Activated CD4-positive, alpha-beta T cell treated with anti-CD3 and anti-CD28 coated beads, Interleukin-2, Interleukin-4, amounts not matched to agents 100 ng/mL and 50 ng/mL, durations not matched to agents 16 hours and 8 hours (primary cell): Measurements from ENCODE around the gene SACS.
A peak's percentile ranks its signal among the peaks of the same experiment; 100 is the strongest.
"Not testable (repeated sequence)": the region's sequence is repeated elsewhere in the genome, so short reads cannot be mapped to it uniquely, and the experiment has no call there.

Source experiments
- DNase-seq: peaks from one replicate; pipeline ENCODE4 v3.0.0-alpha.2; 2020; ENCODE audit warnings: low spot score

Gene SACS

GRCh38 chr13:23414682-23415081 is 18.8 kb downstream of the SACS start:
- no peak for DNase-seq

GRCh38 chr13:23411706-23412105 is 21.8 kb downstream of the SACS start:
- no peak for DNase-seq

DNA sequence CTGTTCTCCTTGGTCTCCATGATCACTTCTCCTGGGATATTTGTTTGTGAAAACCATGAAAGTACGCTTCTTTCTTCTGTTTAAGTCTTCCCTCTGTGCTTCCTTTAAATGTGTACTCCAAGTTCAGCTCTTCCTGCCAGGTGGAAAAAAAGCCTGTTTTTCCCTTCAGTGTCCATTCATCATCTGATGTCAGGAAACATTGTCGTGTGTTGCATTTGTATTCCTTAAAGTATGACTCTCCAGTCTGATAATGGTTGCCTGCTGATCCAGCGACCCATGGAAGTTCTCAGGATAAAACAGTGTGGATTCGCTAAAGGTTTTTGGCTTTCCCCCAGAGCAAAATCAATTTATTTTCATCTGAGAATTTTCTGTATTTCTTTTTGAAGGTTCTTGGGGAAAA is 22.3 kb downstream of the SACS start:
- DNase-seq, result no peak

GRCh38 chr13:23408026-23408425 is 25.5 kb downstream of the SACS start:
- no peak for DNase-seq

DNA sequence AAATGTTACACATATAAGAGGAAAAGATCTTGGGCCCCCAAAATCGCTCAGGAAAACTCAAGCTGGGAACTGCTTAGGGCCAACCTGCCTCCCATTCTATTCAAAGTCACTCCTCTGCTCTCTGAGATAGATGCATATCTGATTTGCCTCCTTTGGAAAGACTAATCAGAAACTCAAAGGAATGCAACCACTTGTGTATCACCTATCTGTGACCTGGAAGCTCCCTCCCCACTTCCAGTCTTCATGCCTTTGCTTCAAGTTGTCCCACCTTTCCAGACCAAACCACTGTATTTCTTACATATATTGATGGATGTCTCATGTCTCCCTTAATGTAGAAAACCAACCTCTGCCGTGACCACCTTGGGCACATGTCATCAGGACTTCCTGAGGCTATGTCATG is 32.3 kb downstream of the SACS start:
- DNase-seq, result not testable (repeated sequence)

DNA sequence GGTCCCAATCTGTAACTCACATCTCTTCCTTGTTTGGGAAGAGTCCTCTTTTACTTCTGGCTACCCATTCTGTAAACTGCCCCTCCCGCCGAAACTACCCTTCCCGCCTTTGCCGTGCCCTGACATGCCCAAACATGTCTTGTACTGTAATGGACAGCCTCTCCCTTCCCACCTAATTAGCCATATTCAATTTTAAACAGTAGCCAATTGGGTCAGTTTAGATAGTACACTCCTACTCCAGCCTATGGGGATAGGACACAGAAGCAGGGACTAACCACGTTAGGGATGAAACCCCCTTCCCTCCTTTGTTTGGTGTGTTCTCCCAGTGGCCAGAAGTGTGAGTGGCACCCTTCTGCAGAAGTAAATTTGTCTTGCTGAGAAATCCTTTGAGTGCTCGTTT is 34.2 kb downstream of the SACS start:
- no peak for DNase-seq

- no peak for DNase-seq
Observed at GRCh38 chr13:23394821-23395220, 38.7 kb downstream of the SACS start.

DNA sequence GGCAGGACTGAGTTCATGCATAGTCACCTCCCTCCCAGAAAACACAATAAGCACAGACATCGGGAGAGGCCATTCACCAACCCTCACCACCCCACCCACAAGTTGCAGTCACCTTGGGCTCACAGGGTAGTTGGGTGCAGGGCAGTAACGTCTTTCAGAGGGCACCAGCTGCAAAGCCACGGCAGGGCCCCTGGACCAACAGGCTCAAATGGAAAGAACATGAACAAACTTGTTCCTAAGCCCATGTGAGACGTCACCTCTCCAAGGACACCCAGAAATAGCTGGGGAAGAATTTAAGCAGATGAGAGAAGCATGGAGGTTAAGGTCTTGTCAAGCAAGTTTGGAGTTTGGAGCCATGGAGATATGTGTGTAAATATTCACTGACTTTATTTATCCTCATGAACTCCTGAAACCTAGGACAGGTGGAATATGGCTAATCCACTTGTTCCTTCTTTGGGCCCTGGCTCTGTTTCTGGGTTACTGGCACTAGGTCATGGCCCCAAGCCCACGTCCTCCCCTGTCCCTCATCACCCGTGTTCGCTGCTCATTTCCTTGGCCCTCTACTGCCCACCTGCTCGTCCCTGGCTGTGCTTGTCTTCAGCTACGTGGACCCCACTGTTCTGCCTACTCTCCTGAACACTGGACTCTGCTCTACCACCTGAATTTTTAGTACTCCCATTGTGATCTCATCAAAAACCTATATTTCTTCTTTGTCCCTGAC is 40.4 kb downstream of the SACS start:
- no peak for DNase-seq

GRCh38 chr13:23392313-23392712 is 41.2 kb downstream of the SACS start:
- no peak for DNase-seq

- DNase-seq, result no peak
Observed at GRCh38 chr13:23391752-23392151, 41.8 kb downstream of the SACS start.

- peak; percentile 76 for DNase-seq
Observed at GRCh38 chr13:23386533-23386932, 47.0 kb downstream of the SACS start.

GRCh38 chr13:23385931-23386330 is 47.6 kb downstream of the SACS start:
- no peak for DNase-seq

GRCh38 chr13:23384111-23384510 is 49.4 kb downstream of the SACS start:
- DNase-seq, result peak; percentile 35

DNA sequence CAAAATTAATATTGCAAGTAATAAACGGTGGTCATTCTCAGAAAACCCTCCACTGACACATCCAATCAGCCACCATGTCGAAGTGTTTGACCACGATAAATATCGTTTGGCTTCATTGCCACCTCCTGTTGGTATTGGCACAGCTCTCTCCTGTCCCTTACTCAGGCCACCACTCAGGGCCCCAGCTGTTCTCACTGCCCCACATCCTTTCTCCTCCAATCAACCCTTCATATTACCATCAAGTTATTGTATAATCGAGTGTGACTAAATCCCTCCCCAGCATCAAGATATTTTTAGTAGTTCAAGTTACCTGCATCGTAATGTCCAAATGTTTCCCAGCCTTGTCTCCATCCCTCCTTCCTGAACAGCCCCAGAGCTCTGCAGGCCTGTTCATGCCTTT is 50.4 kb downstream of the SACS start:
- no peak for DNase-seq

DNA sequence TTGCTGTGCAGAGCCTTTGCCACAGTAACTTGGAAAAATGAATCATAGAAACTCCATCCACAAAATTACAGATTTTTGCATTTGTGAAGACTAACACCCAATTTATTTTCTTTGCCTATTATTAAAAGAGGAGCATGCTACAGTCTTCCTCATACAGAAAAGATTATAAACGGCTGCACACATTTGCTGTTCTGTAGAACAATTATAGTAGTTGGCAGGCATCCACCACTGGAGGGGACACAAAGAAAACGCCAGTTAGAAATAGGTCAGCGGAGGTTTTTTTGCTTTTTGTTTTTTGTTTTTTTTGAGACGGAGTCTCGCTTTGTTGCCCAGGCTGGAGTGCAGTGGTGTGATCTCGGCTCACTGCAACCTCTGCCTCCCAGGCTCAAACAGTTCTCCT is 51.6 kb downstream of the SACS start:
- DNase-seq, result no peak

DNA sequence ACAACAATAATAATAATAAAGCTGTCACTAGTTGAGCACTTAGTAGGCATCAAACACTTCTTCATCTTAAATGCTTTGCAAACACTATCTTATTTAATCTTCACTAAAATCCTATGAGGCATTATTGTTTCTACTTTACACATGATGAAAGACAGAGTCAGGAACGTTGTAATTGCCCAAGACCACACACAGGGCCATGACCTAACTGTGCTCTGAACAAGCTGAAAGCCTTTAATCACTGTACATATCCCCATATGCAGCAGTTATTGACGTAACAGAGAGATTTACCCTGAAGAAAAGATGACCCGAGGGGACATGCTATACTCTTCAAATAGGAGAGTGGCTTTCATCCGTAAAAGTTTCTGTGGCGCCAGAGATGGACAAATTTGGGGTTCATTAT is 53.0 kb downstream of the SACS start:
- no peak for DNase-seq

- peak; percentile 65 for DNase-seq
Observed at GRCh38 chr13:23377983-23378632, 55.4 kb downstream of the SACS start.

- no peak for DNase-seq
Observed at GRCh38 chr13:23377579-23377978, 55.9 kb downstream of the SACS start.

DNA sequence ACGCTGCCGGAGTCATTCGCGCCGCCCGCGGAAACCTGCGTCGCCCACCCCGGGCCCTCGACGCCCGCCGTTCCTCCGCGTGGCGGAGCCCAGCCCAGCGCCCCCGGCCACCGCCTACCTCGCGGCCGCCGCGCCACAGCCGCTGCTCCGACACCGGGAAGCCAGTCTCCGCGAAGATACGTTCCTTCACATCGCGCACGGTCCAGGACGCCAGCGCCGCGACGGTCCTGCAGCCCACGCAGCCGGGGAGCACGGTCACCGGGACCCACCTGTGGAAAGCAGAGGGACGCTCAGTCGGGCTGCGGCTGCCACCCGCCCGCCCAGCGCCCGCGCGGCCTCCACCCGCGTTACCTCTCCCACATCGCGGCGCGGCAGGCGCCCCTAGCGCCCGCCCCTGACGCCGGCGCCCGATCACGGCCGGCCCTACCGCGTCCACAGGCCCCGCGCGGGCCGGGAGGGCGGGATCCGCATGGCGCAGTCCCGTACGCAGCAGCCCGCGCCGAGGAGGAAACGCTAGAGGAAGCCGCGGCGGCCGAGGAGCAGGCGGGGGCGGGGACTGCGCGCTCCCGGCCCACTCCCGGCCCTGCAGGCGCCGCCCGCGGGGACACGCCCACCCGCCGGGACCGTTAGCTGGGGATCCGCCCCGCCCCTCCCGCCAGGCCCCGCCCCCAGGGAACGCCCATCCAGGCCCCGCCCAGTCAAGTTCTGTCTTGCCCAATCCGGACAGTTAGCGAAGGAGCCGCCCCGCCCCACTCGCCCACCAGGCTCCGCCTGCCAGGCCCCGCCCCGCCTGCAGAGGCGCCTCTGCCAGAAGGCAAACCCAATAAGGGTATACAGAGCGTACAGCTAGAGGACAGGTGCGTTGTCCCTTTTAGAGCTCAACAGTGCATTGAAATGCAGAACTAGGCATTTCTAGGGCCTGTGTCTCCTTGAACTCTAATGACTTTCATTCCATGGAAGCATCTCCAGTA is 58.2 kb downstream of the SACS start:
- DNase-seq, result peak; percentile 97

DNA sequence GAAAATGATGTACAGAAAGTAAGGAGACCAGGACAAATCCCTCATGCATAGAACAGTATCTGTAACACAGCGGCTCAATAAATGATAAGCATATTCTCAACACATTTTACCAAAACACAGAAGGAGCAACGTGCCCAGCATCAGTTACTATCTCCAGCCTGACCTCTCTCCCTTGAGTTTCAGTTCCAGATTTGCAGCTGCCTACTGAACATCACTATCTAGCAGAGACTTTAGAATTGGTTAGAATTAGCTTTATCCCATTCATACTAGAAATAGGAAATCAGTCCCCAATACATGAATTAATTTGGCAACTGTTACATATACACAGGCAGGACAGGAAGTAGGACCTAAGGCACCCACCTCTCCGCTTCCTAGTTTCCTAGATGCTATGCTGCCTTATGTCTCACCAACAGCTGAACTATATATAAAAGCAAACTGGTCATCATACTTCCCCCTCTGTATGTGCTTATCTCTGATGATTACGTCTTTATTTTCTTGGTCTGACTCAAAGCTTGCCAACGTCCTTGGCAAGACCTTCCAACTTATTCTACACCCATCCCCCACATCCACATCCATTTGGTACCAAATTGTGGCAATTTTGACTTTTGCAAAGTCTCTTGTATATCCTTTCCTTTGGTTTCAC is 61.1 kb downstream of the SACS start:
- DNase-seq, result peak; percentile 24

DNA sequence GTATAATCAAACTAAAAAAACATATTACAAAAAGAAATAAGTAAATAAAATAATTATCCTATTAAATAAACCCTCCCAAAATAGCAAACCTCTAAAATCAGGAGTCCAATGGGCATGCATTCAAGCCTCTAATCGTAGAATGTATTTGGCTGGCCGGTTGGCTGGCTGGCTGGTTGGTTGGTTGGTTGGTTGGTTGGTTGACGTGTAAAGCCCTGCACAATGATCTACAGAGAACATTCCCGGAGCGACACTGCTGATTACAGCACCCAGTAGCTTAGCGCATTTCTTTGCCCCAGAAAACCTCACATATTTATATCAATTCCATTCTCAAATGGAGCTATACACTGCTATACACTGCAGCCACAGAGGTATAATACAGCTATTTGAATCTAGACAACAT is 65.6 kb downstream of the SACS start:
- DNase-seq, result no peak

GRCh38 chr13:23365652-23366051 is 67.8 kb downstream of the SACS start:
- DNase-seq, result no peak
